Upper lobe of right lung (tissue), 1 donor: ENCODE data around the gene NRXN3. TPM values are rescaled to one million over a fixed set of nuclear protein-coding genes. Genes with fewer than 3 reads are reported as not detected.

Experiments used
- ATAC-seq: fragments of 200-7000 bp; cut with Tn5 transposase; one replicate; pipeline ENCODE4 v1.9.1; 2020; ENCODE audit warnings: mild to moderate bottlenecking, moderate library complexity
- DNase-seq: peaks from one replicate; pipeline ENCODE4 v3.0.0-alpha.2; 2020
- H3K27ac ChIP-seq: fragments of 200-600 bp; one replicate; pipeline ENCODE4 v1.8.0; 2022
- H3K27me3 ChIP-seq: fragments of 200-600 bp; one replicate; pipeline ENCODE4 v1.8.0; 2022; ENCODE audit warnings: mild to moderate bottlenecking
- H3K36me3 ChIP-seq: fragments of 200-600 bp; one replicate; pipeline ENCODE4 v1.8.0; 2022
- H3K4me1 ChIP-seq: fragments of 200-600 bp; one replicate; pipeline ENCODE4 v1.8.0; 2022
- H3K4me3 ChIP-seq: fragments of 200-600 bp; one replicate; pipeline ENCODE4 v1.8.0; 2022; ENCODE audit warnings: mild to moderate bottlenecking
- H3K9me3 ChIP-seq: fragments of 200-600 bp; one replicate; pipeline ENCODE4 v1.8.0; 2022
- intact Hi-C: fragments of 100-400 bp; cut with DNase I; formaldehyde crosslinking; loops from one replicate; pipeline ENCODE4 v1.11.0; 2022
- total RNA-seq: library from RNA; stranded (reverse); fragmentation: NEBNext Ultra II Directional; extraction: Animal tissue kit (Norgen Biotek cat#: 25700); gene quantifications from one replicate; pipeline ENCODE4 v1.2.1, GENCODE V29; 2021
- TF ChIP-seq, protein P1 (sequence below): fragments of 200-600 bp; IDR thresholded peaks from one replicate; pipeline ENCODE4 v1.8.0; 2022; ENCODE audit warnings: antibody characterized with exemption
- donor health status: DM: no; HTN: yes; CAD: no; lungs with severe emphysema.

Gene NRXN3
- total RNA-seq, 1 donor from 2014 or later, result 10.0 TPM

DNA sequence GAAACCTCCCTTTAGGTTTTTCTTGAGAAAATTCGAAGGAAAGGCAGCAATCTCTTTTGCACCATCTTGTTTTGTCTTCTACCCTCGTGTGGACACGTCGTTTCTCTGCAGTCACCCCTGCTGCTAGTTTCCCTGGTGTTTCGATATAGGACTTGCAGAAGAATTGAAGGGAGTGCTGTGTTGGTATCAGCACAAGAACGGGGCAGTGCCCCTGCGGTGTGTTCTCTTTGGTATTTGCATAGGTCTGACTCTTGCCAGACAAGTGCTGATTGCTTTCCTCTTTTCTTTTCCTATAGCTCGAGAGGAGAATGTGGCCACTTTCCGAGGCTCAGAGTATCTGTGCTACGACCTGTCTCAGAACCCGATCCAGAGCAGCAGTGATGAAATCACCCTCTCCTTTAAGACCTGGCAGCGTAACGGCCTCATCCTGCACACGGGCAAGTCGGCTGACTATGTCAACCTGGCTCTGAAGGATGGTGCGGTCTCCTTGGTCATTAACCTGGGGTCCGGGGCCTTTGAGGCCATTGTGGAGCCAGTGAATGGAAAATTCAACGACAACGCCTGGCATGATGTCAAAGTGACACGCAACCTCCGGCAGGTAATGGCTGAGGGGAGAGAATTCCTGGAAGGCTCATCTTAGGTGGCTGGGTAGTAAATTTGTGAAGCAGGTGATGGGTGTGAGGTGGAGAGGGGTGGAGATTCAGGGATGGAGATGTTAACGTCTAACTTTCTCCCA lies 474.8 kb downstream of the NRXN3 start:
- H3K36me3 ChIP-seq, result no peaks in the 10 kb centered on the region
- intact Hi-C loops, result no loop called here
- DNase-seq (no peak), ATAC-seq (no peak)
- TF ChIP-seq, protein P1, sequence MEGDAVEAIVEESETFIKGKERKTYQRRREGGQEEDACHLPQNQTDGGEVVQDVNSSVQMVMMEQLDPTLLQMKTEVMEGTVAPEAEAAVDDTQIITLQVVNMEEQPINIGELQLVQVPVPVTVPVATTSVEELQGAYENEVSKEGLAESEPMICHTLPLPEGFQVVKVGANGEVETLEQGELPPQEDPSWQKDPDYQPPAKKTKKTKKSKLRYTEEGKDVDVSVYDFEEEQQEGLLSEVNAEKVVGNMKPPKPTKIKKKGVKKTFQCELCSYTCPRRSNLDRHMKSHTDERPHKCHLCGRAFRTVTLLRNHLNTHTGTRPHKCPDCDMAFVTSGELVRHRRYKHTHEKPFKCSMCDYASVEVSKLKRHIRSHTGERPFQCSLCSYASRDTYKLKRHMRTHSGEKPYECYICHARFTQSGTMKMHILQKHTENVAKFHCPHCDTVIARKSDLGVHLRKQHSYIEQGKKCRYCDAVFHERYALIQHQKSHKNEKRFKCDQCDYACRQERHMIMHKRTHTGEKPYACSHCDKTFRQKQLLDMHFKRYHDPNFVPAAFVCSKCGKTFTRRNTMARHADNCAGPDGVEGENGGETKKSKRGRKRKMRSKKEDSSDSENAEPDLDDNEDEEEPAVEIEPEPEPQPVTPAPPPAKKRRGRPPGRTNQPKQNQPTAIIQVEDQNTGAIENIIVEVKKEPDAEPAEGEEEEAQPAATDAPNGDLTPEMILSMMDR, result no peak
- H3K27me3 ChIP-seq, result no peaks in the 10 kb centered on the region
- H3K27ac ChIP-seq, result no peak overlapping the region
- H3K4me3 ChIP-seq, result no peak overlapping the region
- H3K9me3 ChIP-seq, result no peaks in the 10 kb centered on the region
- H3K4me1 ChIP-seq, result no peaks in the 10 kb centered on the region

GRCh38 chr14:78652727-78653126 lies 482.6 kb downstream of the NRXN3 start:
- Histone ChIP-seq H3K27me3 (no peaks in the 10 kb centered on the region), H3K4me1 (no peaks in the 10 kb centered on the region), H3K36me3 (no peaks in the 10 kb centered on the region), H3K4me3 (no peak overlapping the region), H3K9me3 (no peaks in the 10 kb centered on the region), H3K27ac (no peak overlapping the region)
- intact Hi-C loops, result no loop called here
- ATAC-seq (no peak), DNase-seq (no peak)
- TF ChIP-seq, protein P1, result no peak

GRCh38 chr14:78653173-78653572 lies 483.0 kb downstream of the NRXN3 start:
- H3K36me3 ChIP-seq, result no peaks in the 10 kb centered on the region
- intact Hi-C loops, result no loop called here
- no peaks in the 10 kb centered on the region for H3K9me3 ChIP-seq
- H3K4me3 ChIP-seq, result no peak overlapping the region
- no peak for ATAC-seq
- H3K4me1 ChIP-seq, result no peaks in the 10 kb centered on the region
- H3K27ac ChIP-seq, result no peak overlapping the region
- DNase-seq, result no peak
- TF ChIP-seq, protein P1, result no peak
- no peaks in the 10 kb centered on the region for H3K27me3 ChIP-seq

- TF ChIP-seq, protein P1, result no peak
- intact Hi-C loops, result no loop called here
- ATAC-seq, result no peak
Observed at GRCh38 chr14:78657451-78657850, 487.3 kb downstream of the NRXN3 start.

DNA sequence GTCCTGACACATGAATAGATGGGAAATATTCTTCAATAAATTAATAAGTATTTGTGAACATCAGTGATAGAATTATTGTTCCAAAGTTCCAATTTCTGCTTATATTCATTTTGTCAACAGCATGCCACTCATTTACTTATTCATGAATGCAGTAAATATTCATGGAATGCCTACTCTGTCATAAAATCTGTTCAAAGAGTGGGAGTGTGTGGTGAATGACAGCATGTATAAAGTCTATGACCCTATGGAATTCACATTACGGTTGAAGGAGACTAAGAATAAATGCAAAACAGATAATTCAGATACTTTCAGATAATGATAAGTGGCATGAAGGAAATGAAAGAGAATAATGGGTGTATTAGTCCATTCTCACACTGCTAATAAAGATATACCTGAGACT lies 494.7 kb downstream of the NRXN3 start:
- Histone ChIP-seq H3K27me3 (no peaks in the 10 kb centered on the region), H3K9me3 (no peaks in the 10 kb centered on the region), H3K4me1 (no peaks in the 10 kb centered on the region), H3K4me3 (no peak overlapping the region), H3K27ac (no peak overlapping the region), H3K36me3 (no peaks in the 10 kb centered on the region)
- TF ChIP-seq, protein P1, result no peak
- DNase-seq, result no peak
- no peak for ATAC-seq
- intact Hi-C loops, result no loop called here

More at GRCh38 chr14:78657451-78657850, 487.3 kb downstream of the NRXN3 start:
- no peaks in the 10 kb centered on the region for H3K36me3 ChIP-seq
- no peak overlapping the region for H3K4me3 ChIP-seq
- no peaks in the 10 kb centered on the region for H3K9me3 ChIP-seq
- H3K4me1 ChIP-seq, result no peaks in the 10 kb centered on the region
- no peak overlapping the region for H3K27ac ChIP-seq
- H3K27me3 ChIP-seq, result no peaks in the 10 kb centered on the region
- no peak for DNase-seq
